Spleen (tissue), 11 donors: ENCODE data around the gene RERE. TPM values are rescaled to one million over a fixed set of nuclear protein-coding genes. Genes with fewer than 3 reads are reported as not detected.

Source experiments
- DNase-seq: peaks from one replicate; pipeline ENCODE4 v3.0.0-alpha.2; 2020
- H3K27ac ChIP-seq, 8 donors: fragments of 200-600 bp; sonication (generic) in 7 of 8; 1 replicate in 4 of 8; 2 replicates in 4 of 8; pipeline versions ENCODE4 v1.5.0 to v1.8.0; 2016 to 2021; ENCODE audit warnings: inconsistent platforms in 4 of 8, mild to moderate bottlenecking in 4 of 8, moderate library complexity in 1 of 8
- H3K27me3 ChIP-seq, 7 donors: fragments of 200-600 bp; sonication (generic) in 6 of 7; replicated peaks in 1 of 7; 1 replicate in 4 of 7; 2 replicates in 3 of 7; pipeline versions ENCODE4 v1.5.0 to v1.8.0; 2016 to 2021; ENCODE audit warnings: inconsistent platforms in 3 of 7, mild to moderate bottlenecking in 1 of 7
- H3K36me3 ChIP-seq, 6 donors: fragments of 200-600 bp; sonication (generic) in 5 of 6; 1 replicate in 4 of 6; 2 replicates in 2 of 6; pipeline versions ENCODE4 v1.5.0 to v1.8.0; 2016 to 2021; ENCODE audit warnings: inconsistent platforms in 2 of 6
- H3K4me1 ChIP-seq, 6 donors: fragments of 200-600 bp; sonication (generic) in 5 of 6; 1 replicate in 3 of 6; 2 replicates in 3 of 6; pipeline versions ENCODE4 v1.5.0 to v1.8.0; 2016 to 2021; ENCODE audit warnings: inconsistent platforms in 3 of 6
- H3K4me3 ChIP-seq, 8 donors: fragments of 200-600 bp; sonication (generic) in 7 of 8; 1 replicate in 4 of 8; 2 replicates in 4 of 8; pipeline versions ENCODE4 v1.5.0 to v1.8.0; 2016 to 2021; ENCODE audit warnings: inconsistent platforms in 4 of 8, mild to moderate bottlenecking in 4 of 8, moderate library complexity in 2 of 8
- H3K9me3 ChIP-seq, 8 donors: fragments of 200-600 bp; sonication (generic) in 7 of 8; 1 replicate in 4 of 8; 2 replicates in 4 of 8; pipeline versions ENCODE4 v1.5.0 to v1.8.0; 2016 to 2021; ENCODE audit warnings: inconsistent platforms in 4 of 8
- CTCF ChIP-seq, 11 experiments: fragments of 200-600 bp in 7 of 11; fragments of 450-650 bp in 4 of 11; sonication (generic) in 4 of 11; IDR thresholded peaks in 8 of 11; conservative IDR thresholded peaks in 3 of 11; 1 replicate in 7 of 11; 2 replicates in 4 of 11; pipeline versions ENCODE4 v1.4.0 to v1.8.0; 2016 to 2021; ENCODE audit warnings: antibody characterized with exemption in 11 of 11, inconsistent platforms in 4 of 11, mild to moderate bottlenecking in 1 of 11
- POLR2A ChIP-seq, 3 donors: fragments of 450-650 bp; IDR thresholded peaks; one replicate each; pipeline ENCODE4 v1.5.1; 2017; ENCODE audit warnings: antibody characterized with exemption in 3 of 3, mild to moderate bottlenecking in 1 of 3
- POLR2AphosphoS5 ChIP-seq, 3 donors: sonication (generic); formaldehyde crosslinking; IDR thresholded peaks; one replicate each; pipeline ENCODE4 v1.5.1; 2017; ENCODE audit warnings: antibody characterized with exemption in 3 of 3
- WGBS, 5 donors: extraction: QIAGEN DNeasy Blood & Tissue Kit in 3 of 5; methylation state at CpG; one replicate each; pipeline versions ENCODE4 v1.1.5 to v1.1.7; 2013 to 2018; 5-methylcytosine and 5-hydroxymethylcytosine counted together
- intact Hi-C: fragments of 100-400 bp; cut with DNase I; formaldehyde crosslinking; loops from one replicate; pipeline ENCODE4 v1.15.0; 2023; ENCODE audit warnings: low total_unique reads
- polyA plus RNA-seq, 3 donors: library from polyadenylated mRNA; stranded (reverse); fragments of 200-250 nt; gene quantifications; one replicate each; pipeline ENCODE4 v1.2.1, GENCODE V29; 2013
- total RNA-seq, 7 donors: library from RNA; depleted of rRNA in 3 of 7; stranded (reverse); fragments of >200 nt in 3 of 7; fragmentation: NEBNext Ultra II Directional in 4 of 7; extraction: Animal tissue kit (Norgen Biotek cat#: 25700) in 4 of 7; gene quantifications; one replicate each; pipeline versions ENCODE4 v1.1.0 to v1.2.1, GENCODE V29; 2016 to 2021
- donor health status: healthy with polysubstance abuse.
- donor health status: DM: no; HTN: no; CAD: no; lungs with moderate emphysema.
- donor health status: DM: no; HTN: no; CAD: no.
- donor health status: Bipolar disorder and iron deficiency.
- donor health status: healthy.
- donor health status: DM: no; HTN: no; CAD: no.
- donor health status: DM: yes; HTN: yes; CAD: no.

RERE gene
- total and polyA plus RNA-seq, 10 donors, result 10.3 to 149 (median 117) TPM

- 78 to 85% (median 81%) methylated on average over 6 of the region's 6 CpGs for WGBS, 5 donors
- TF ChIP-seq POLR2AphosphoS5 (IDR thresholded peaks at IDR 0.05) (no peak), POLR2A (IDR thresholded peaks at IDR 0.05) (no peak), CTCF (IDR thresholded peaks at IDR 0.05 in 8 of 11, conservative IDR thresholded peaks at IDR 0.05 in 3 of 11) (no peak)
- intact Hi-C loops, result loop anchor here (10.0 kb wide), 1 partner anchor 326 kb away; no protein-coding TSS in a partner anchor
These were observed 477.0 kb downstream of the RERE start for GRCh38 chr1:8340448-8340847.

GRCh38 chr1:8339203-8339600 is 478.2 kb downstream of the RERE start:
- peaks cover 0 to 27% (median 2%) of the 10 kb centered on the region in 6 donors for H3K36me3 ChIP-seq
- H3K27me3 ChIP-seq, result no peaks in the 10 kb centered on the region
- no peak overlapping the region for H3K27ac ChIP-seq
- 91 to 96% (median 93%) methylated on average over 11 to 13 of the region's 13 CpGs for WGBS, 5 donors
- DNase-seq, result no peak
- intact Hi-C loops, result no loop called here
- peaks cover 0 to 6% (median 0%) of the 10 kb centered on the region in 8 donors for H3K9me3 ChIP-seq
- peaks cover 0 to 3% (median 0%) of the 10 kb centered on the region in 6 donors for H3K4me1 ChIP-seq
- no peak for TF ChIP-seq POLR2A (IDR thresholded peaks at IDR 0.05)
- TF ChIP-seq POLR2AphosphoS5 (IDR thresholded peaks at IDR 0.05), result no peak
- TF ChIP-seq CTCF (IDR thresholded peaks at IDR 0.05 in 8 of 11, conservative IDR thresholded peaks at IDR 0.05 in 3 of 11), result no peak
- no peak overlapping the region for H3K4me3 ChIP-seq

More at GRCh38 chr1:8340448-8340847, 477.0 kb downstream of the RERE start:
- peaks cover 0 to 3% (median 0%) of the 10 kb centered on the region in 6 donors for H3K4me1 ChIP-seq
- DNase-seq, result no peak
- peaks cover 0 to 6% (median 0%) of the 10 kb centered on the region in 8 donors for H3K9me3 ChIP-seq
- H3K36me3 ChIP-seq, result peaks cover 0 to 23% (median 1%) of the 10 kb centered on the region in 6 donors
- H3K4me3 ChIP-seq, result no peak overlapping the region
- H3K27me3 ChIP-seq, result no peaks in the 10 kb centered on the region
- H3K27ac ChIP-seq, result no peak overlapping the region

GRCh38 chr1:8338526-8339202 is 478.8 kb downstream of the RERE start:
- WGBS, 5 donors, result 92 to 97% (median 95%) methylated on average over 26 of the region's 26 CpGs
- TF ChIP-seq POLR2A (IDR thresholded peaks at IDR 0.05) (no peak), POLR2AphosphoS5 (IDR thresholded peaks at IDR 0.05) (no peak), CTCF (IDR thresholded peaks at IDR 0.05 in 8 of 11, conservative IDR thresholded peaks at IDR 0.05 in 3 of 11) (no peak)
- intact Hi-C loops, result no loop called here
- Histone ChIP-seq H3K4me3 (no peak overlapping the region), H3K9me3 (peaks cover 0 to 6% (median 0%) of the 10 kb centered on the region in 8 donors), H3K4me1 (peaks cover 0 to 3% (median 0%) of the 10 kb centered on the region in 6 donors), H3K27me3 (no peaks in the 10 kb centered on the region), H3K27ac (no peak overlapping the region), H3K36me3 (peaks cover 0 to 27% (median 2%) of the 10 kb centered on the region in 6 donors)
- no peak for DNase-seq

- Histone ChIP-seq H3K36me3 (peaks cover 0 to 27% (median 2%) of the 10 kb centered on the region in 6 donors), H3K4me1 (peaks cover 0 to 2% (median 0%) of the 10 kb centered on the region in 6 donors), H3K27ac (no peak overlapping the region), H3K27me3 (no peaks in the 10 kb centered on the region), H3K9me3 (peaks cover 0 to 6% (median 0%) of the 10 kb centered on the region in 8 donors), H3K4me3 (no peak overlapping the region)
- TF ChIP-seq CTCF (IDR thresholded peaks at IDR 0.05 in 8 of 11, conservative IDR thresholded peaks at IDR 0.05 in 3 of 11) (no peak), POLR2AphosphoS5 (IDR thresholded peaks at IDR 0.05) (no peak), POLR2A (IDR thresholded peaks at IDR 0.05) (no peak)
- no peak for DNase-seq
- 91 to 97% (median 94%) methylated on average over 19 to 25 of the region's 25 CpGs for WGBS, 5 donors
- intact Hi-C loops, result no loop called here
These were observed 479.5 kb downstream of the RERE start for GRCh38 chr1:8337776-8338525.
